Fibroblast of lung (primary cell): ENCODE measurements around the gene PHF10.

Experiments used
- CTCF ChIP-seq, 2 donors: IDR thresholded peaks in 1 of 2; conservative IDR thresholded peaks in 1 of 2; 1 replicate in 1 of 2; 2 replicates in 1 of 2; pipeline ENCODE4 v1.5.1; 2011 to 2012; ENCODE audit warnings: low read length in 2 of 2, control low read depth in 1 of 2, inconsistent platforms in 1 of 2, low read depth in 1 of 2, mild to moderate bottlenecking in 1 of 2
- EZH2 ChIP-seq: IDR thresholded peaks from 2 replicates; pipeline ENCODE4 v1.5.1; 2012; ENCODE audit warnings: low read length, control low read depth, mild to moderate bottlenecking; ENCODE audit errors: missing control alignments

GRCh38 chr6:169724494-169725124, at the start of gene PHF10:
- TF ChIP-seq CTCF (conservative IDR thresholded peaks at IDR 0.05 in 1 of 2, IDR thresholded peaks at IDR 0.05 in 1 of 2; ENCODE audit: low read depth in 1 of 2, low read length in 2 of 2) (no peak), EZH2 (no peak)
